ENCODE data around the gene OTULINL. TPM values are rescaled to one million over a fixed set of nuclear protein-coding genes. Genes with fewer than 3 reads are reported as not detected.

Gene OTULINL
- total and polyA plus RNA-seq, 12 donors = 2.6 to 76.9 (median 8.0) TPM

- H3K27me3 ChIP-seq = no peaks in the 10 kb centered on the region
- H3K27ac ChIP-seq = no peak overlapping the region
- H3K4me1 ChIP-seq (replicated peaks in 1 of 2) = peaks cover 0 to 1% of the 10 kb centered on the region in 2 donors
- intact Hi-C loops (cut with DNase I) = no loop called here
- no peak for DNase-seq
- 48 to 62% (median 53%) methylated on average over 1 of the region's 1 CpG for WGBS, 4 donors
- no peaks in the 10 kb centered on the region for H3K9me3 ChIP-seq (replicated peaks in 1 of 3)
- no peaks in the 10 kb centered on the region for H3K36me3 ChIP-seq (replicated peaks in 1 of 2)
- no peak overlapping the region for H3K4me3 ChIP-seq
- TF ChIP-seq POLR2A (IDR thresholded peaks at IDR 0.05) (no peak), CTCF (IDR thresholded peaks at IDR 0.05) (no peak)
Measured at GRCh38 chr5:14599476-14600127, 18.0 kb downstream of the OTULINL start.

GRCh38 chr5:14600846-14601245 is 19.3 kb downstream of the OTULINL start:
- no peaks in the 10 kb centered on the region for H3K27me3 ChIP-seq
- intact Hi-C loops (cut with DNase I) = no loop called here
- no peaks in the 10 kb centered on the region for H3K4me1 ChIP-seq (replicated peaks in 1 of 2)
- no peak overlapping the region for H3K27ac ChIP-seq
- no peaks in the 10 kb centered on the region for H3K36me3 ChIP-seq (replicated peaks in 1 of 2)
- H3K9me3 ChIP-seq (replicated peaks in 1 of 3) = no peaks in the 10 kb centered on the region
- H3K4me3 ChIP-seq = no peak overlapping the region
- DNase-seq = no peak
- 76 to 82% (median 80%) methylated on average over 1 of the region's 1 CpG for WGBS, 4 donors
- no peak for TF ChIP-seq CTCF (IDR thresholded peaks at IDR 0.05)
- TF ChIP-seq POLR2A (IDR thresholded peaks at IDR 0.05) = no peak

GRCh38 chr5:14603141-14603540 is 21.5 kb downstream of the OTULINL start:
- 72 to 78% (median 75%) methylated on average over 1 of the region's 1 CpG for WGBS, 4 donors
- intact Hi-C loops (cut with DNase I) = no loop called here

GRCh38 chr5:14607104-14607503 is 25.5 kb downstream of the OTULINL start:
- H3K4me3 ChIP-seq = no peak overlapping the region
- no peaks in the 10 kb centered on the region for H3K9me3 ChIP-seq (replicated peaks in 1 of 3)
- H3K27ac ChIP-seq = no peak overlapping the region
- peak in 1 of 7 donors; percentile 30 for DNase-seq
- TF ChIP-seq CTCF (IDR thresholded peaks at IDR 0.05) (no peak), POLR2A (IDR thresholded peaks at IDR 0.05) (no peak)
- H3K27me3 ChIP-seq = no peaks in the 10 kb centered on the region
- no peaks in the 10 kb centered on the region for H3K36me3 ChIP-seq (replicated peaks in 1 of 2)
- 64 to 76% (median 68%) methylated on average over 8 of the region's 8 CpGs for WGBS, 4 donors
- H3K4me1 ChIP-seq (replicated peaks in 1 of 2) = no peaks in the 10 kb centered on the region
- intact Hi-C loops (cut with DNase I) = no loop called here

More at GRCh38 chr5:14603141-14603540, 21.5 kb downstream of the OTULINL start:
- H3K4me3 ChIP-seq = no peak overlapping the region
- H3K36me3 ChIP-seq (replicated peaks in 1 of 2) = no peaks in the 10 kb centered on the region
- no peaks in the 10 kb centered on the region for H3K9me3 ChIP-seq (replicated peaks in 1 of 3)
- H3K27me3 ChIP-seq = no peaks in the 10 kb centered on the region
- DNase-seq = no peak
- no peak overlapping the region for H3K27ac ChIP-seq
- no peaks in the 10 kb centered on the region for H3K4me1 ChIP-seq (replicated peaks in 1 of 2)
- TF ChIP-seq POLR2A (IDR thresholded peaks at IDR 0.05) = no peak

GRCh38 chr5:14608169-14608568 is 26.6 kb downstream of the OTULINL start:
- H3K27ac ChIP-seq = no peak overlapping the region
- no peak for DNase-seq
- H3K4me1 ChIP-seq (replicated peaks in 1 of 2) = no peaks in the 10 kb centered on the region
- H3K27me3 ChIP-seq = no peaks in the 10 kb centered on the region
- H3K36me3 ChIP-seq (replicated peaks in 1 of 2) = no peaks in the 10 kb centered on the region
- WGBS, 4 donors = 51 to 53% (median 52%) methylated on average over 2 of the region's 2 CpGs
- H3K9me3 ChIP-seq (replicated peaks in 1 of 3) = no peaks in the 10 kb centered on the region
- no peak overlapping the region for H3K4me3 ChIP-seq
- intact Hi-C loops (cut with DNase I) = no loop called here
- TF ChIP-seq POLR2A (IDR thresholded peaks at IDR 0.05) (no peak), CTCF (IDR thresholded peaks at IDR 0.05) (no peak)

All from adrenal gland (tissue), 12 donors.